Thyroid gland (tissue), 4 donors: ENCODE results near the gene KCTD10. TPM values are rescaled to one million over a fixed set of nuclear protein-coding genes. Genes with fewer than 3 reads are reported as not detected.

Source experiments
- DNase-seq, 2 donors: peaks; one replicate each; pipeline ENCODE4 v3.0.0-alpha.2; 2019
- H3K27ac ChIP-seq, 3 donors: fragments of 200-600 bp; sonication (generic); 1 replicate in 2 of 3; 2 replicates in 1 of 3; pipeline ENCODE4 v1.5.1; 2016 to 2019; ENCODE audit warnings: mild to moderate bottlenecking in 1 of 3, moderate library complexity in 1 of 3
- H3K27me3 ChIP-seq: fragments of 200-600 bp; sonication (generic); one replicate; pipeline ENCODE4 v1.5.1; 2019
- H3K36me3 ChIP-seq, 2 donors: fragments of 200-600 bp; sonication (generic); one replicate each; pipeline ENCODE4 v1.5.1; 2016 to 2019
- H3K4me1 ChIP-seq, 2 donors: fragments of 200-600 bp; sonication (generic); one replicate each; pipeline ENCODE4 v1.5.1; 2017 to 2019
- H3K4me3 ChIP-seq, 3 donors: fragments of 200-600 bp; sonication (generic); replicated peaks in 1 of 3; 1 replicate in 2 of 3; 2 replicates in 1 of 3; pipeline ENCODE4 v1.5.1; 2016; ENCODE audit warnings: mild to moderate bottlenecking in 1 of 3
- H3K9me3 ChIP-seq: fragments of 200-600 bp; sonication (generic); one replicate; pipeline ENCODE4 v1.5.1; 2017
- CTCF ChIP-seq, 6 experiments: fragments of 200-600 bp in 3 of 6; fragments of 450-650 bp in 3 of 6; sonication (generic) in 3 of 6; IDR thresholded peaks; one replicate each; pipeline ENCODE4 v1.5.1; 2016 to 2019; ENCODE audit warnings: antibody characterized with exemption in 6 of 6, mild to moderate bottlenecking in 2 of 6, inconsistent platforms in 1 of 6, moderate library complexity in 1 of 6
- POLR2A ChIP-seq, 2 donors: fragments of 450-650 bp; IDR thresholded peaks; one replicate each; pipeline ENCODE4 v1.6.1; 2017; ENCODE audit warnings: antibody characterized with exemption in 2 of 2, mild to moderate bottlenecking in 2 of 2, moderate library complexity in 1 of 2
- WGBS, 2 donors: methylation state at CpG; one replicate each; pipeline ENCODE4 v1.1.5; 2017; 5-methylcytosine and 5-hydroxymethylcytosine counted together
- intact Hi-C: fragments of 100-400 bp; cut with DNase I; formaldehyde crosslinking; loops from one replicate; pipeline ENCODE4 v1.15.1; 2023
- total RNA-seq, 4 donors: library from RNA; depleted of rRNA; stranded (reverse); fragments of >200 nt; gene quantifications; one replicate each; pipeline ENCODE4 v1.2.3, GENCODE V29; 2016

KCTD10 gene
- total RNA-seq, 4 donors from 2014 or later = 70.3 to 149 (median 85.4) TPM

- Histone ChIP-seq H3K27ac (peak overlapping the region; percentile 21 to 100 (median 99)), H3K4me1 (peaks cover 80 to 100% of the 10 kb centered on the region in 2 donors), H3K27me3 (no peaks in the 10 kb centered on the region), H3K36me3 (peaks cover 14 to 17% of the 10 kb centered on the region in 2 donors), H3K9me3 (no peaks in the 10 kb centered on the region), H3K4me3 (no peak overlapping the region)
- 64 to 77% methylated on average over 6 of the region's 6 CpGs for WGBS, 2 donors
- intact Hi-C loops = no loop called here
- DNase-seq = no peak
- TF ChIP-seq POLR2A (IDR thresholded peaks at IDR 0.05) (no peak), CTCF (IDR thresholded peaks at IDR 0.05) (no peak)
These were observed 18.3 kb downstream of the KCTD10 start for GRCh38 chr12:109458771-109459208.

GRCh38 chr12:109458086-109458485 is 19.0 kb downstream of the KCTD10 start:
- Histone ChIP-seq H3K36me3 (peaks cover 18 to 24% of the 10 kb centered on the region in 2 donors), H3K27ac (peak overlapping the region; percentile 21 to 100 (median 99)), H3K4me1 (peaks cover 80 to 100% of the 10 kb centered on the region in 2 donors), H3K9me3 (no peaks in the 10 kb centered on the region), H3K4me3 (no peak overlapping the region), H3K27me3 (no peaks in the 10 kb centered on the region)
- intact Hi-C loops = no loop called here
- WGBS, 2 donors = 68 to 73% methylated on average over 4 of the region's 4 CpGs
- DNase-seq = no peak
- TF ChIP-seq POLR2A (IDR thresholded peaks at IDR 0.05) (no peak), CTCF (IDR thresholded peaks at IDR 0.05) (no peak)

GRCh38 chr12:109455706-109456105 is 21.4 kb downstream of the KCTD10 start:
- Histone ChIP-seq H3K27ac (peak overlapping the region; percentile 21 to 100 (median 99)), H3K36me3 (peaks cover 30 to 36% of the 10 kb centered on the region in 2 donors), H3K9me3 (no peaks in the 10 kb centered on the region), H3K27me3 (no peaks in the 10 kb centered on the region), H3K4me3 (no peak overlapping the region), H3K4me1 (peaks cover 65 to 89% of the 10 kb centered on the region in 2 donors)
- peak; percentile 78 to 87 for DNase-seq
- no peak for TF ChIP-seq POLR2A (IDR thresholded peaks at IDR 0.05)
- WGBS, 2 donors = 30 to 44% methylated on average over 1 of the region's 1 CpG
- intact Hi-C loops = no loop called here

GRCh38 chr12:109452489-109452888 is 24.6 kb downstream of the KCTD10 start:
- intact Hi-C loops = no loop called here
- H3K27ac ChIP-seq = peak overlapping the region; percentile 21 to 100 (median 99)

GRCh38 chr12:109451400-109451799 is 25.7 kb downstream of the KCTD10 start:
- H3K9me3 ChIP-seq = no peaks in the 10 kb centered on the region
- TF ChIP-seq CTCF (IDR thresholded peaks at IDR 0.05) = no peak
- TF ChIP-seq POLR2A (IDR thresholded peaks at IDR 0.05) = no peak
- H3K27me3 ChIP-seq = no peaks in the 10 kb centered on the region
- no peak for DNase-seq
- H3K4me3 ChIP-seq = no peak overlapping the region
- H3K36me3 ChIP-seq = peaks cover 38 to 43% of the 10 kb centered on the region in 2 donors
- intact Hi-C loops = no loop called here
- 90 to 96% methylated on average over 23 of the region's 23 CpGs for WGBS, 2 donors
- H3K4me1 ChIP-seq = peaks cover 42 to 46% of the 10 kb centered on the region in 2 donors
- H3K27ac ChIP-seq = peak overlapping the region in 1 of 3 donors; percentile 99

More at GRCh38 chr12:109452489-109452888, 24.6 kb downstream of the KCTD10 start:
- 72 to 88% methylated on average over 2 of the region's 2 CpGs for WGBS, 2 donors
- DNase-seq = no peak
- Histone ChIP-seq H3K4me1 (peaks cover 50 to 57% of the 10 kb centered on the region in 2 donors), H3K27me3 (no peaks in the 10 kb centered on the region), H3K9me3 (no peaks in the 10 kb centered on the region), H3K4me3 (no peak overlapping the region), H3K36me3 (peaks cover 38 to 42% of the 10 kb centered on the region in 2 donors)
- no peak for TF ChIP-seq POLR2A (IDR thresholded peaks at IDR 0.05)
- TF ChIP-seq CTCF (IDR thresholded peaks at IDR 0.05) = no peak
